CD14-positive monocyte (primary cell): ENCODE measurements around the gene AKAP6. TPM values are rescaled to one million over a fixed set of nuclear protein-coding genes. Genes with fewer than 3 reads are reported as not detected.

Experiments used
- DNase-seq, 3 donors: peaks; one replicate each; pipeline ENCODE4 v3.0.0-alpha.2; 2011 to 2022
- H2AFZ ChIP-seq: 2 replicates; pipeline ENCODE4 v1.6.0; 2012; ENCODE audit warnings: mild to moderate bottlenecking, low read depth, low read length, inconsistent platforms; ENCODE audit not compliant: insufficient read depth, poor library complexity, severe bottlenecking
- H3K27ac ChIP-seq, 2 donors: 1 replicate in 1 of 2; 2 replicates in 1 of 2; pipeline ENCODE4 v1.5.1; 2012 to 2013; ENCODE audit warnings: low read length in 2 of 2, control low read depth in 1 of 2, inconsistent platforms in 1 of 2, low read depth in 1 of 2, mild to moderate bottlenecking in 1 of 2
- H3K27me3 ChIP-seq, 2 donors: one replicate each; pipeline versions ENCODE4 v1.6.0 to v1.6.1; 2011 to 2013; ENCODE audit warnings: low read length in 2 of 2; ENCODE audit not compliant: control insufficient read depth in 2 of 2, insufficient read depth in 2 of 2
- H3K36me3 ChIP-seq, 2 donors: replicated peaks in 1 of 2; 1 replicate in 1 of 2; 2 replicates in 1 of 2; pipeline versions ENCODE4 v1.5.1 to v1.6.1; 2012 to 2013; ENCODE audit warnings: low read length in 2 of 2, control low read depth in 1 of 2, inconsistent platforms in 1 of 2, mild to moderate bottlenecking in 1 of 2; ENCODE audit not compliant: insufficient read depth in 2 of 2, control insufficient read depth in 1 of 2
- H3K4me1 ChIP-seq, 2 donors: 1 replicate in 1 of 2; 2 replicates in 1 of 2; pipeline versions ENCODE4 v1.5.1 to v1.6.1; 2012 to 2013; ENCODE audit warnings: low read length in 2 of 2, control low read depth in 1 of 2, inconsistent platforms in 1 of 2, mild to moderate bottlenecking in 1 of 2, moderate library complexity in 1 of 2; ENCODE audit not compliant: insufficient read depth in 2 of 2, control insufficient read depth in 1 of 2
- H3K4me2 ChIP-seq: replicated peaks from 2 replicates; pipeline ENCODE3; 2012; ENCODE audit warnings: low read length, moderate library complexity, mild to moderate bottlenecking; ENCODE audit not compliant: poor library complexity, severe bottlenecking; ENCODE audit errors: extremely low read depth
- H3K4me3 ChIP-seq, 3 experiments: fragments of 200-600 bp in 1 of 3; sonication (generic) in 1 of 3; replicated peaks in 1 of 3; 1 replicate in 2 of 3; 2 replicates in 1 of 3; pipeline ENCODE4 v1.5.1; 2011 to 2013; ENCODE audit warnings: low read length in 3 of 3, mild to moderate bottlenecking in 3 of 3, control low read depth in 2 of 3, low read depth in 2 of 3, inconsistent platforms in 1 of 3, moderate library complexity in 1 of 3
- H3K79me2 ChIP-seq: 2 replicates; pipeline ENCODE4 v1.6.0; 2012; ENCODE audit warnings: mild to moderate bottlenecking, control low read depth, inconsistent platforms, low read length, moderate library complexity; ENCODE audit not compliant: insufficient read depth
- H3K9ac ChIP-seq: 2 replicates; pipeline ENCODE4 v1.6.0; 2017; ENCODE audit warnings: low read length, mild to moderate bottlenecking; ENCODE audit not compliant: insufficient read depth, poor library complexity, severe bottlenecking
- H3K9me3 ChIP-seq, 2 donors: replicated peaks in 1 of 2; 1 replicate in 1 of 2; 2 replicates in 1 of 2; pipeline versions ENCODE4 v1.5.1 to v1.6.1; 2012 to 2013; ENCODE audit warnings: low read length in 2 of 2, control low read depth in 1 of 2; ENCODE audit not compliant: control insufficient read depth in 1 of 2, insufficient read depth in 1 of 2
- H4K20me1 ChIP-seq: 2 replicates; pipeline ENCODE4 v1.6.0; 2012; ENCODE audit warnings: mild to moderate bottlenecking, low read length, control low read depth, moderate library complexity; ENCODE audit not compliant: insufficient read depth
- H3K27ac Mint-ChIP-seq, 7 donors: one replicate each; pipeline ENCODE4 v1.8.0; 2020; ENCODE audit warnings: mild to moderate bottlenecking in 7 of 7, mixed read lengths in 7 of 7, moderate library complexity in 6 of 7, inconsistent platforms in 2 of 7
- H3K27me3 Mint-ChIP-seq, 3 donors: one replicate each; pipeline ENCODE4 v1.8.0; 2021 to 2022; ENCODE audit warnings: low read depth in 3 of 3, mild to moderate bottlenecking in 3 of 3, mixed read lengths in 3 of 3, moderate library complexity in 3 of 3, inconsistent platforms in 1 of 3
- H3K36me3 Mint-ChIP-seq, 2 donors: one replicate each; pipeline ENCODE4 v1.8.0; 2020; ENCODE audit warnings: mixed read lengths in 2 of 2, inconsistent platforms in 1 of 2, mild to moderate bottlenecking in 1 of 2
- H3K4me1 Mint-ChIP-seq: one replicate; pipeline ENCODE4 v1.8.0; 2020; ENCODE audit warnings: mild to moderate bottlenecking, mixed read lengths
- H3K4me3 Mint-ChIP-seq, 2 donors: one replicate each; pipeline ENCODE4 v1.8.0; 2020; ENCODE audit warnings: mild to moderate bottlenecking in 2 of 2, mixed read lengths in 2 of 2, moderate library complexity in 1 of 2
- H3K9me3 Mint-ChIP-seq, 7 donors: one replicate each; pipeline ENCODE4 v1.8.0; 2020 to 2022; ENCODE audit warnings: mixed read lengths in 7 of 7, mild to moderate bottlenecking in 6 of 7, moderate library complexity in 6 of 7, inconsistent platforms in 2 of 7
- WGBS: methylation state at CpG from one replicate; pipeline ENCODE4 v1.1.5; 2013; ENCODE audit warnings: missing lambda C conversion rate; ENCODE audit not compliant: insufficient coverage; 5-methylcytosine and 5-hydroxymethylcytosine counted together
- intact Hi-C, 2 donors: fragments of 100-400 bp; cut with micrococcal nuclease; formaldehyde crosslinking; loops; one replicate each; pipeline versions ENCODE4 v1.15.0 to v1.15.1; 2023
- polyA plus RNA-seq, 3 donors: library from polyadenylated mRNA; depleted of rRNA in 1 of 3; unstranded in 2 of 3; stranded (reverse) in 1 of 3; fragments of 300-500 nt in 2 of 3; fragments of >200 nt in 1 of 3; fragmentation: Illumina TruSeq in 2 of 3; gene quantifications; 1 replicate in 2 of 3; 2 replicates in 1 of 3; pipeline ENCODE4 v1.2.3, GENCODE V29; 2012 to 2021
- TF ChIP-seq, protein P1 (sequence below): fragments of 200-600 bp; IDR thresholded peaks from one replicate; pipeline ENCODE4 v1.8.0; 2022; ENCODE audit warnings: antibody characterized with exemption, mild to moderate bottlenecking

AKAP6 gene
- polyA plus RNA-seq, 3 donors = not detected

DNA sequence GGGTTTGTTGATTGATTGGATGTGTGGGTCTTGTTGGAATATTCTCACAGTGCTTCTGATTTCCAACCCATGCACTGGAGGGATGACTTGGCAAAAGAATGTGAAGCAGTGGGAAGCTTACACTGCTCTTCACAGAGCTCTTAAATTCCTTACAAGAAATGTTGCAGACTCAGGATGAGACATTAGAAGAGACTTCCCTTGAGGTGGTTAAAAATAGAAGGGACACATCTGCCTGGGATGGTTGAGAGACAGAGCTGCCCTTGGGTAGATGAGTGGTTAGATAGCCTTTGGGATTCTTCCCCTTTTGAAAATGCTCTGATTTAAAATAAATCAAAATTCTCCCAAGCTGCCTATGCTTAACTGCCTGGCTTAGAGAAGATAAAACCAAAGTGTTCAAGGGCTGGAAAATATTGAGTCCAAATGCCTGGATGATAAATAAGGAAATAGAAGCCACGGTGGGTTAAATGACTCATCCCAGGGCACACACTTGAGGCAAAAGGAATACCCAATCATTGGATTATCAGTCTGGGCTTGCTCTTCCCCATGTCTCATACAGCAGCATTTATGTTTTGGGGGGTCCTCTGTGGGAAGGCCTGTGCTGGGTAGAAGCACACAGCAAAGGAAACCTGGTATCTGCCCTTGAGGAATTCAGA, 264.3 kb downstream of the AKAP6 start:
- no CpG with 5 or more reads among the region's 1 CpG for WGBS
- H3K27me3 Mint-ChIP-seq = peaks cover under 1 to 4% (median 2%) of the 10 kb centered on the region in 3 donors
- Histone ChIP-seq H3K4me3 (no peak overlapping the region), H3K27ac (no peak overlapping the region), H4K20me1 (no peaks in the 10 kb centered on the region), H3K36me3 (no peaks in the 10 kb centered on the region), H3K4me2 (no peak overlapping the region), H3K9me3 (no peaks in the 10 kb centered on the region), H3K4me1 (no peaks in the 10 kb centered on the region), H3K27me3 (no peaks in the 10 kb centered on the region), H2AFZ (no peak overlapping the region), H3K79me2 (no peaks in the 10 kb centered on the region), H3K9ac (no peak overlapping the region)
- no peaks in the 10 kb centered on the region for H3K36me3 Mint-ChIP-seq
- DNase-seq = no peak
- H3K9me3 Mint-ChIP-seq = no peaks in the 10 kb centered on the region
- TF ChIP-seq, protein P1, sequence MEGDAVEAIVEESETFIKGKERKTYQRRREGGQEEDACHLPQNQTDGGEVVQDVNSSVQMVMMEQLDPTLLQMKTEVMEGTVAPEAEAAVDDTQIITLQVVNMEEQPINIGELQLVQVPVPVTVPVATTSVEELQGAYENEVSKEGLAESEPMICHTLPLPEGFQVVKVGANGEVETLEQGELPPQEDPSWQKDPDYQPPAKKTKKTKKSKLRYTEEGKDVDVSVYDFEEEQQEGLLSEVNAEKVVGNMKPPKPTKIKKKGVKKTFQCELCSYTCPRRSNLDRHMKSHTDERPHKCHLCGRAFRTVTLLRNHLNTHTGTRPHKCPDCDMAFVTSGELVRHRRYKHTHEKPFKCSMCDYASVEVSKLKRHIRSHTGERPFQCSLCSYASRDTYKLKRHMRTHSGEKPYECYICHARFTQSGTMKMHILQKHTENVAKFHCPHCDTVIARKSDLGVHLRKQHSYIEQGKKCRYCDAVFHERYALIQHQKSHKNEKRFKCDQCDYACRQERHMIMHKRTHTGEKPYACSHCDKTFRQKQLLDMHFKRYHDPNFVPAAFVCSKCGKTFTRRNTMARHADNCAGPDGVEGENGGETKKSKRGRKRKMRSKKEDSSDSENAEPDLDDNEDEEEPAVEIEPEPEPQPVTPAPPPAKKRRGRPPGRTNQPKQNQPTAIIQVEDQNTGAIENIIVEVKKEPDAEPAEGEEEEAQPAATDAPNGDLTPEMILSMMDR = no peak
- intact Hi-C loops = no loop called here
- no peaks in the 10 kb centered on the region for H3K4me1 Mint-ChIP-seq
- H3K27ac Mint-ChIP-seq = no peak overlapping the region
- no peak overlapping the region for H3K4me3 Mint-ChIP-seq

DNA sequence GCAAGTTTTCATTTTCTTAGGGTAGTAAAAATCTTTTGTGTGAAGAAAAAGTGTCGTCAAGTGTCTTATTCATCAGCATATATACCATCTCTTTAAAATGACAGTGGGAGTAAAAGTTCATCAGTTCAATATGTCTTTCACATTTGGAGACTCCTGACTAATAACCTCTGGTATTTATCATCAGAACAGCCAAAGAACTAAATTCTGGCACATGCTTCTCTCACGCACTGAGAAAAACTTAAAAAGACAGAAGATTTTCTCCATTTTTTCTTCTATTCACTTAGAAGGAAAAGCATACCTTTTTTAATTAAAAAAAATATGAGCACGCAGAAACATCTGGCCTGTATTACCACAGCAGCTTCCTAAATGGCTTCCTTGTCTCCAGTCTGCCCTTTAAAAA, 265.7 kb downstream of the AKAP6 start:
- H3K27me3 ChIP-seq = no peaks in the 10 kb centered on the region
- no peaks in the 10 kb centered on the region for H3K4me1 Mint-ChIP-seq
- H3K4me2 ChIP-seq = no peak overlapping the region
- H3K4me1 ChIP-seq = no peaks in the 10 kb centered on the region
- no CpG with 5 or more reads among the region's 3 CpGs for WGBS
- H2AFZ ChIP-seq = no peak overlapping the region
- intact Hi-C loops = no loop called here
- H3K27ac Mint-ChIP-seq = no peak overlapping the region
- H3K36me3 ChIP-seq = no peaks in the 10 kb centered on the region
- H3K27me3 Mint-ChIP-seq = peaks cover 0 to 4% (median 1%) of the 10 kb centered on the region in 3 donors
- no peaks in the 10 kb centered on the region for H3K79me2 ChIP-seq
- no peaks in the 10 kb centered on the region for H3K36me3 Mint-ChIP-seq
- no peak overlapping the region for H3K9ac ChIP-seq
- no peak overlapping the region for H3K27ac ChIP-seq
- no peak overlapping the region for H3K4me3 Mint-ChIP-seq
- H3K9me3 ChIP-seq = no peaks in the 10 kb centered on the region
- H4K20me1 ChIP-seq = no peaks in the 10 kb centered on the region
- no peaks in the 10 kb centered on the region for H3K9me3 Mint-ChIP-seq
- TF ChIP-seq, protein P1 = no peak
- no peak for DNase-seq
- no peak overlapping the region for H3K4me3 ChIP-seq
